NCI-H1417 treated with DMSO at 0.1 percent for 48 hours (cell line): ENCODE measurements around the gene ASB13.
"Not testable (repeated sequence)": the region's sequence is repeated elsewhere in the genome, so short reads cannot be mapped to it uniquely, and the experiment has no call there.

Source experiments
- DNase-seq: peaks from one replicate; lab custom pipeline; 2025; lab: John Stamatoyannopoulos, UW

The ASB13 gene

DNA sequence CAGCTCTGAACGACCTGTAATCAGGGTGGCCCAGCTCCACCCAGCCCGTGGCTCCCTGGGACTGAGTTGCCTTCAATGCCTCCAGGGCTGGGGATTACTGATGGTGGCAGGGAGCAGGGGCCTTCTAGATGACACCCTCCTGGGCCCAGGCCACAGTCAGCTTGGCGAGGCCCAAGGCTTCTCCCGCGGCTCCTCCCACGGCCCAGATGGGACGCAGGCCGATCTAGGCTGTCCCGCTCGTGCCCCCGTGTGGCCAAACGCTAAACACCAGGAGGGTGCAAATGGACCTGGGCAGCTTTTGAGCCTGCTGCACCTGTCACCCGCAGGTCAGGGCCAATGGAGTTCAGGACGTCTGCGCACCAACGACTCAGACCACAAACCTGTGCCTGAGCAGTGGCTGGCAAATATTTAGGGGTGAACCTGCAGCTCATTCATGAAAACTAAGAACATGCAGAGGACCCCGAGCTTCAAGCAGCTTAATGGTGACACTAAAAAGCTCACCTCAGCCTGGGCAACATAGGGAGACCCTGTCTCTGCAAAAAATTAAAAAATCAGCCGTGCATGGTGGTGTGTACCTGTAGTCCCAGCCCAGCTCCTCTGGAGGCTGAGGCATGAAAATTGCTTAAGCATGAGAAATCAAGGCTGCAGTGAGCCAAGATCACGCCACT lies 43.2 kb downstream of the ASB13 start:
- DNase-seq = no peak

DNA sequence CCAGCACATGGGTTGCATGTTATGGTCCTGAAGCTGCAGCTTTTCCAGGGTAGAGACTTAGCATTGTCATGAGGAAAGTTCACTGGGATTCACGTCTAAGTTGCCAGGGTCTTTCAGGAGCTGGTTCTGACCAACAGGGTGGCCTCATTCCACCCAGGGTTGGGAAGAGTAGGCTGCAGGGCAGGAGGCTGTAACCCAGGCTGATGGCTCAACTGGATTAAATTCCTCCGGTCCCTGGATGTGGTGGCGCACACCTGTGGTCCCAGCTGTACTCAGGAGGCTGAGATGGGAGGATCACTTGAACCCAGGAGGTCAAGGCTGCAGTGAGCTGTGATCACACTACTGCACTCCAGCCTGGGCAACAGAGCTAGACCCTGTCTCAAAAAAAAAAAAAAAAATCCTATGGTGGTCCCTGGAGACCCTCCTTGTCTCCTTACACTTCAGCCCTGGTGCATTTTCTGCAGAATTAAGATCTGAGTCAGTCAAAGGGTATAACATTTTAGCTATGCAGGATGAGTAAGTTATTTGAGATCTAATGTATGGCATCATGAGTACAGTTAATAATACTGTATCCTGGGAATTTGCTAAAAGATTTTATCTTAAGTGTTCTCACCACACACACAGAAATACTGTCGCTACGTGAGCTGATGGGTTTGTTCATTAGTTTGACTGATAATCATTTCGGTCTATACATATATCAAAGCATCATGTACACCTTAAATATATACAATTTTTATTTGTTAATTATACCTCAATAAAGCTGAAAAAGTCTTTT lies 44.0 kb downstream of the ASB13 start:
- no peak for DNase-seq

DNA sequence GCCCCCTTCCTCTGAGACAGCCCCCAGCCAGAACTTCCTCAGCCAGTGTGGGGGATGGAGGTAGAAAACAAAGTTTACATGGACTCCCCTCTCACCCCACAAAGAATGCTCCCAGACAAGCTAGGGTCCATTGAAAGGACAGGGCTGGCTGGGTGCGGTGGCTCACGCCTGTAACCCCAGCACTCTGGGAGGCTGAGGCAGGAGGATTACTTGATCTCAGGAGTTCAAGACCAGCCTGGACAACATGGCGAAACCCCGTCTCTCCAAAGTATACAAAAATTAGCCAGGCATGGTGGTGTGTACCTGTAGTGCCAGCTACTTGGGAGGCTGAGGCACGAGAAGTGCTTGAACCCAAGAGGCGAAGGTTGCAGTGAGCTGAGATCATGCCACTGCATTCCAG lies 45.0 kb downstream of the ASB13 start:
- not testable (repeated sequence) for DNase-seq

DNA sequence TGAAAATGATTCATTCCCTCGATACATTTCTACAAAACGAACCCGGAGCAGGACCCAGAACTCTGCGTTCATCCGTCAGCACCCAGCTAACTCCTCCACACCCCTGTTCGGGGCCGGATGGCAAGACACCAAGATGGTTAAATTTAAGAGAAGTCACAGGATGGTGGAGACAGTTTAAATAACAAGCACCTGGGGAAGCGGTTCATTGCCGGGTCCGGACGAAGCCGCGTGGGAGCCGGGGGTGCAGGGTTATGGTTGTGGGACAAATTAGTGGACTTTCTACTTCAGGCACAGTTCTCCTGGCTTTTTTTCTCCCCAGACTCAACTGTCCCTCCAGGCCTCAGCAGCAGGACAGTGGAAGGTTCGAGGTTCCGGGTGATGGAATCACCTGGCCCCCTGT lies 45.4 kb downstream of the ASB13 start:
- no peak for DNase-seq

DNA sequence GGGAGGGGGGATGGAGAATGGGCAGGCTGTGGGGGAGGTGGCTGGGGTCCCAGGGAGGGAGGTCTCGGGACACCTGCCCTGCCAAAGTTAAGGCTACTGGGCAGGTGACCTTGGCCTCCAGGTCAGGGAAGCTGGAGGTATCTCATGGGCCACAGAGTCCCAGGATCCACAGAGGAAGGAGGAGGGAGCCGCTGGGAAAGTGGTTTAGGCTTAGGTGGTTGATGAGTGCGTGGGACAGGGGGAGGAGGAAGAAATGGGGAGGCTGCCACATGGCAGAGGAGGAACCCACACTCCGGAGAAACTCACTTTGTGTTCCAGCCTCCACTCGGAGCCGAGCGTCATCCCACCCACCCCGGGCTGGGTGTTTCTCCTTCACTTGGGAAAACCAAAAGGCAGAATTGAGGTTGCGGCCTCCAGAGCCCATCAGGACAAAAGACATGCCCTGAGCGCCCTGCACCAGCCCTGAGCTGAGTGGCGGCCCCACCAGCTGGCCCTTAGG lies 46.1 kb downstream of the ASB13 start:
- no peak for DNase-seq

DNA sequence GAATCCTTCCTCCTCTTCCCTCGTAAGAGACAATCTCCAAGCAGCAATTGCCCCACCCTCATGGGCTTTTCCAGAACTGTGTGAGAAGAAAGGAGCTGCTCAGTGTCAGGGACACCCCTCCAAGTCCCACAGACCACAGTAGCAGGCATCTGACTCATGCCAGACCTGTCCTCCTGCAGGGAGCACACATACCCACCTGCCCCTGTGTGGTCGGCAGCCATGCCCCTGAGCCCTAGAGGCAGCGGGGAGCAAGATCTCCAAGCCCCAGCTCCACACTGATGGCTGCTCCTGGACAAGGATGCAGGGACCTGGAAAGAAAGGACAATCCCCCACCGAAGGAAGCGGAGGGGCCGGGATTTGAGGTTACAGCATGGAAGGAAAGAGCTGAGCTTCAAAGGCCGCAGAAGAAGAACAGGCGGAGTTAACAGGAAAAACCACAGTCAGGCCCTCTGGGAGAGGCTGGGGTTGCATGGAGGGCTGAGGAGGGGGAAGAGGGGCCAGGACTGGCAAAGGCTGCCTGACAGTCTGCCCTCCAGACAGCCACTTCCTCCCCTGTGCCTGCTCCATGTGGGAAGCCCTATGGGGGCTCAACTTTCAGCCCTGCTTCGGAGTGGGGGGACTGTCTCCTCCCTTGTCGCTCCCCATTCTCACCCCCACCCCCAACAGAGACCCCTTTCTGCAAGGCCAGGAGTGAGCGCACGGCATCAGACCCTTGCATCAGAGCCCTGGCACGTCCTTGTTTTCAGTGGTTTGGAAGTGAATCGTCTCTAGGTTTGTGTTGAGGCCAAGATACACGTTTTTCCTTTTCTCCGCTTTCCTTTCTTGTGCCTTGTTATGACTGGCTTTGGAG lies 46.8 kb downstream of the ASB13 start:
- DNase-seq = no peak

GRCh38 chr10:5618829-5619228 lies 47.6 kb downstream of the ASB13 start:
- no peak for DNase-seq

DNA sequence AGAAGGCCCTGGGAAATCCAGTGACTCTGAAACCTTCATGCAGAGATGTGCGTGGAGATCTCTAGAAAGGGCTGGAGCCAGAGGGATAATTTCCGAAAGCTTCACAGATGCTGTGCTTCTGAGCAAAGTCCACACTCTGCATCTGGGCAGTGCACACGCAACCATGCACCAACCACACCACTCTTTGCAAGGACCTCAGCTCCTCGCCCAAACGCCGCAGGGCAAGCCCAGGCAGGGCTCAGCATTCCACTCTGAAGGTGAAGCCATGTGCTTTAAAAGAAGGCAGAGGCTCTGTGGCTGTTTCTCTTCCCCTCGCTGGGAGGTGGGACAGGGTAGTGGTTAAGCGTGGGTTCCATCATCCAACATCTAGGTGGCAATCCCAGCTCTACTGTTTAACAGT lies 48.4 kb downstream of the ASB13 start:
- no peak for DNase-seq

DNA sequence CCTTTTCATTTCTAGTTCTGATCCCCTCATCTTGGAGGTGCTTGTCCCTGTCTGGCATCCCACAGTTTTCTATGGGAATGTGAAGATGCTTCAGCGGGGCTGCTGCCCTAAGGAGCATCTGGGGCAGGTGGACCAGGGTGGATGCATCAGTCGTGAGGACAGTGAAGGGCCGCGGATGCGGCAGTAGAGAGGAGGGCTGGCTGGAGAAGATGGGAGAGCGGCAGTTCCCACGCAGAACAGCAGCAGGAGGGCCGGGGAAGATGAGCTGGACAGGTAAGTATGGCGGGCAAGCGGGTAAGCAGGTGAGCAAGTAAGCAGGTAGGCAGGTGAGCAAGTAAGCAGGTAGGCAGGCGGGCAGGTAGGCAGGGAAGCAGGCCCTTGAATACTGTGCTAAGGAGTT lies 48.9 kb downstream of the ASB13 start:
- DNase-seq = no peak

GRCh38 chr10:5616836-5617235 lies 49.6 kb downstream of the ASB13 start:
- DNase-seq = no peak

GRCh38 chr10:5616046-5616445 lies 50.3 kb downstream of the ASB13 start:
- DNase-seq = no peak

GRCh38 chr10:5615316-5615715 lies 51.1 kb downstream of the ASB13 start:
- no peak for DNase-seq

DNA sequence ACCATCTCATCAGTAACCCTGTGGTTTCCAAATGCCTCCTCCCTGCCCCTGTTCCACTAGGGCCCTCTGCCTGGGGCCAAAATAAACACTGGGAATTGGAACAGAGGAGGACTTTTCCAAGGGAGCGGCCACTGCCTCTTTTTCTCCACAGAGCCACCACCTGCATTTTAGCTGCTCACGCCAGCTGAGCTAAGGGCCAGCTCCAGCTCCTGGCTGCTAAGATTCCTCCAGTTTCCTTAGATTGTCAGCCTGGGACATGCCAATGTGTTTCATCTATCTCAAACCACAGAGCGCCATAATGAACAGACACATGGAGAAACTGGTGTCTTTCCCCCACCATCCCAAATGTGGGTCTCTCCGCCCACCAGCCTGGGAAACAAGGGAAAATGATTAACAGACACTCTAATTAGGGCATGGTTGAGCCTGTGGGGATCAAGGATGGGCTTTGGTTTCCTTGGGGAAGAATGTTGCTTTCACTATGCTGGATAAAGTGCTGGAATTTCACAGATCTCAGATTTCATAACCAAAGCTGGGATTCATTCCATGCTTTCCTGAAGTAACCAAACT lies 52.2 kb downstream of the ASB13 start:
- no peak for DNase-seq

DNA sequence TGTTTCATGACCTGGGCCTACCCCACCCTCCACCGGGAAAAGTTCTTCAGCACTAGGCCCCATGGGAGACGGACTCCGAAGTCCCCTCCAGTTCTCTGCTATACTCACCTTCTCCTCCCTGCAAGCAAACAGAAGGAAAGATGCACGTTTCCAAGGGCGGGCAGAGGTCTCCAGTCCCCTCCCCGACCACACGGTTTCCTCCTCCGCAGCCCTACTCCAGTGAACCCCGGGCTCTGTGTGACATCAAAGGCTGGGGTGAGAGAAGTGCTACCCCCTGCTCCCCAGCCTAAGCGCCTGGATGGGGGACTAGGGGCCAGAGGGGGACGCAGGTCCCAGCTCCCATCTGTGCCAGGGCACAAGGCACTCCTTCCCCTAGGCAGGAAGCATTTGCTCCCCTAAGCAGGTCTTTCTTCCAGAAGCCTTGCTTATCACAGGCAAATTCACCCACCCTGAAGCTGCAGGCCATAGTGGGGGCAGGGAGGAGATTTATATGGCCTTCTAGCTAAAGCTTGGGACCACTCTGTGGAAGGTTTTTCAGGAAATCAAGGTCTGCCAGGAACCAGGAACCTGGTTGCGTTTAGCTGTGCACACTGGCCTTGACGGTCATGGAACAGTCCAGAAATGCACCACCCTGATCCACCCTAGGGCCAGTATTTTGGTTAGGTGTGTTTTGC lies 52.8 kb downstream of the ASB13 start:
- no peak for DNase-seq

GRCh38 chr10:5611899-5612680 lies 54.3 kb downstream of the ASB13 start:
- DNase-seq = no peak

- DNase-seq = no peak
These were observed 56.3 kb downstream of the ASB13 start for GRCh38 chr10:5609952-5610616.

GRCh38 chr10:5608608-5609220 lies 57.7 kb downstream of the ASB13 start:
- no peak for DNase-seq

DNA sequence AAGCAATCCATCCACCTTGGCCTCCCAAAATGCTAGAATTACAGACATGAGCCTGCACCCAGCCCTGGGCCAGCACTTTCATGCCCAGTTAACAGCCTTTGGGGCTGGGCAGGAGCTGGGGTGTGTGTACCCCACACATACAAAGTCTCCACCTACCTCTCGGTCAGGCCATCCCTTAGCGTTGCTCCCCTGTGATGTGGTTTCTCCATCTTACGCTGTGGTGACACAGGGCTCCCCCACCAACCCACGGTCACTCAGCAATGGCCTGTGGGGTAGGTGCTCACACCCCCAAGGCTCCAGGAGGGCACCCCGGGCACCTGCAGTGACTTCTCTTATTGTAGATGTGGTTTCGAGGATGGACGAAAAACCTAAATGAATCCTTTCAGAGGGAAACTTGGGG lies 58.8 kb downstream of the ASB13 start:
- DNase-seq = no peak

DNA sequence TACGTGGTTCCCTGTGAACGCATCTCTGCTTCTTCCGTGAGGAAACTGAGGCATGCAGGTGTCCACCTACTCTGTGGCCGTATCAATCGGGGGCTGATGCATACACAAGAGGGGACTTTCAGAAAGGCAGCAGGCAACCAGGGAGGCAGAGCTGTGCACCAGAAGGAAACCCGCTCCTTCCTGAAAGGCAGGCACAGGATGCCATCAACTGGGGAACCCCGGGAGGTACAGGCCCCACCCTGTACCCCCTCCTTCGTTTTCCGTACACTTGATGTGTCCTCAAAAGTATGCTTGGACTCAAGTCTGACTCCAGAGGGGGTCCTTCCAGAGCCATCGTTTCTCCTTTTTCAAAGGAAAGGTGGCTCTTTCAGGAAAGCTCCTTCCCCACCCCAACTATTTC lies 59.5 kb downstream of the ASB13 start:
- no peak for DNase-seq

DNA sequence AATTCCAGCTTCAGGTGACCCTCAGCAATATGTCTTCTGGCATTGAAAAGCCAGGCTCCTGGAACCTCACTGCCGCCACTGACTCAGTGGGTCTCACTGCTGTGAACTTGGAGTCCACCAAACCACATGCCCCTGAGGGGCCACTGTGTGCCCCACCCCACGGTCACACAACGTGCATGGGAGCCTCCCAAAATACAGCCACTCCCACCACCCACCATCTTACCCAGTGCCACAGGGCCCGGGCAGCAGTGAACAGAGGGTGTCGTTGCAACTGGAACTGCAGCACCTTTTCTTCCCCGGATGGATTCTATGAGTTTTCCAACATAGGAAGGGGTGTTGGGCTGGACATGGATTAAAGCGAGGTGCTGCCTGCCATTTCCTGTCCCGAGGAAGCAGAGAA lies 60.1 kb downstream of the ASB13 start:
- DNase-seq = no peak
